Gastrocnemius medialis (tissue), 4 donors: Measurements from ENCODE around the gene SLC6A16.

Source experiments
- CTCF ChIP-seq, 5 experiments: fragments of 450-650 bp in 3 of 5; fragments of 200-600 bp in 2 of 5; sonication (generic) in 2 of 5; IDR thresholded peaks in 4 of 5; conservative IDR thresholded peaks in 1 of 5; 1 replicate in 4 of 5; 2 replicates in 1 of 5; pipeline ENCODE4 v1.5.1; 2016 to 2019; ENCODE audit warnings: antibody characterized with exemption in 5 of 5, mild to moderate bottlenecking in 3 of 5, moderate library complexity in 3 of 5
- POLR2A ChIP-seq, 2 donors: fragments of 450-650 bp; IDR thresholded peaks; one replicate each; pipeline ENCODE4 v1.6.1; 2017; ENCODE audit warnings: antibody characterized with exemption in 2 of 2, mild to moderate bottlenecking in 2 of 2, moderate library complexity in 2 of 2

- TF ChIP-seq CTCF (IDR thresholded peaks at IDR 0.05 in 4 of 5, conservative IDR thresholded peaks at IDR 0.05 in 1 of 5) = no peak
- TF ChIP-seq POLR2A (IDR thresholded peaks at IDR 0.05) = no peak
These were observed 23.1 kb downstream of the SLC6A16 start for GRCh38 chr19:49301866-49302252.
